NCI-H187 treated with DMSO at 0.1 percent for 48 hours (cell line): ENCODE results near the gene CH25H.
"Not testable (repeated sequence)": the region's sequence is repeated elsewhere in the genome, so short reads cannot be mapped to it uniquely, and the experiment has no call there.

Experiments
- DNase-seq: peaks from one replicate; lab custom pipeline; 2025; lab: John Stamatoyannopoulos, UW

The CH25H gene

DNA sequence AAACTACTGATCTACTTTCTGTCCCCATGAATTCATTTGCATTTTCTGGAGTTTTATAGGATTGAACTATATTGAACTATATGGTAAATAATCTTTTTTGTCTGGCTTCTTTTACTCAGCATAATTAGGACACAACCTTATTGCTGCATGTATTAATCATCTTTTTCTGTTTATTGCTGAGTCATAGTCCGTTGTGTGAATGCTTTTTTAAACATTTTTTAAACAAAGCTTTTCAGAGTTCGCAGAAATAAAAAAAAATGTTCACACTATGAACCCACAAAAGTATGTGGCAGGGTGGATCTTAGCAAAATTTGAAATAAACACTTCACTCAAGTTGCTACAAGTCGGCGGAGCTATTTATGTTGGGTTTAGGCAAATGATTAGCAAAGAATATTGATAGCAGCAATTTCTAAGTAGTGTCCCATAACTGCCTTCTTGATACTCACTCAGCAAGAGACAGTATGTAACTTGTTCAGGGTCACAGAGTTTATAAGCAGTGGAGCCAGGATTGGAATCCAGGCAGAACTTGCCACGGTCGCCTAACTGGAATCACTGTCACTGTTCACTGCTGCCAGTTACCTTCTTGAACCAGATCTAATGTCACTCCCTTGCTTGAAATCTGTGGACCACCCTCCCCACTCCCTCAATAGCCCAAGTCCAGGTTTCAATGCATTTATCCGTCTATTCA lies 5.6 kb downstream of the CH25H start:
- DNase-seq = no peak

- DNase-seq = no peak
Observed at GRCh38 chr10:89197473-89197872, 9.6 kb downstream of the CH25H start.

DNA sequence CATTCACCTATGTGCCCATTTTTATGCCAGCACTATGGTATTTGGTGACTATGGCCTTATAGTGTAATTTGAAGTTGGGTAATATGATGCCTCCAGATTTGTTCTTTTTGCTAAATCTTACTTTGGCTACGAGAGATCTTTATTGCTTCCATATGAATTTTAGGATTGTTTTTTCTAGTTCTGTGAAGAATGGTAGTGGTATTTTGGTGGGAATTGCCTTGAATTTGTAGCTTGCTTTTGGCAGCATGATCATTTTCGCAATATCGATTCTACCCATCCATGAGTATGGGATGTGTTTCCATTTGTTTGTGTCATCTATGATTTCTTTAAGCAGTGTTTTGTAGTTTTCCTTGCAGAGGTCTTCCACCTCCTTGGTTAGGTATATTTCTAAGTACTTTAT lies 15.8 kb downstream of the CH25H start:
- DNase-seq = not testable (repeated sequence)

DNA sequence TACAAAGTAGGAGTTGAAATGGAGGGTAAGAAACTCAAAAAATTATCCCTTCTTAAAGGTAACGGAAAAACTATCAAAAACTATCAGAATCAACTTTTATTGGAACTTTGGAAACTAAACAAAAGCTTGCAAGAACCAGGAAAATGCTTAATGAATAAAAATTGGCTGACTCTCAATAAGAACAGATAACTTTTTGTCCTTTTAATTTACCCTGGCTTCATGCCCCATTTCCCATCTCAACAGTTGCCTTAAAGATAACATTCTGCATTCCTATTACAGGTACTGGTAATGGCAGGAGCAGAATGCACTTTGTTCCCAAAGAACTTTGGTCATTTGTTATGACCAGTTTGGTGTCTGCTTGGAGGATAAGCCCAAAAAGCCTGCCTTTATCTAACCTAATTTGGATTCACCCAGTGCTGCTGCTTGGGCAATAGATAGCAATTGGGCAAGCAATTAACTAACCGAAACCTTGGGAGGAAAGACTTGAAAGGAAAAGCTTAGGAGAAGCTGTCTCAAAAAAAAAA lies 17.8 kb downstream of the CH25H start:
- no peak for DNase-seq

GRCh38 chr10:89185658-89186057 lies 21.5 kb downstream of the CH25H start:
- DNase-seq = no peak

DNA sequence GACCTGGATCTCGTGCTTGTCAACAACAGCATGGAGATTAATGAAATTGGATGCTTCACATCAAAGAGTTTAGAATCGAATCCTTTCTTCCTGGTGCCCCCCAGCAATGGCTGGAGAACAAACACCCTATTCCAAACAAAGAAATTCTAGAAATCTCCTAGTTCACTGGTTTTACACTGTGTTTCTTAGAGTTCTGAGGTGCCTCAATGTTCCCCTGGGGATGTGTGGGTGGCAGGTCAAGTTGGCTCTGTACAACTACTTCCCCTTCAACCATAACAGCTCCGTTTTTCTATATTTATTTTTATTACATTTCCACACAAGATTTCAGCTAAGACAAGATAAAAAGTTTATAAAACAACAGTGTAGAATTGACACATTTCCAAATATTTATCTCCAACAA lies 22.5 kb downstream of the CH25H start:
- no peak for DNase-seq

DNA sequence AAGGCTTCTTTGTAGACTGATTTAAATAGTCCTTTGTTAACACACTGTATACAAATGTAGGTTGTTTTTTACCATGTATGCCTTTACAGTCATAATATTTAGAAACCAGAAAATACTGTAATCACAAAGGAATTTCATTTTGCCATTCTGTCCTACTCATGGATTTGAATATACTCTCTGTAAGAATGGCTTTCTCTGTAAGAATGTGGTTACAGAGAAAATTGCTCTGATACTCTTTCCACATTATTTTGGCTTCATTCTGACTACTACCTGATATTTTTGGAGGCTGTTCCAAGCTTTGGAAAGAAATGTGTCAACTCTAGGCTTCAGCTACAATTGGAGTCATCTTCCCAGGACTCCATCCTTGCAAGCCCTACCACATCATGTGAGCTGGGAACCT lies 23.5 kb downstream of the CH25H start:
- no peak for DNase-seq

- no peak for DNase-seq
Observed at GRCh38 chr10:89182894-89183293, 24.2 kb downstream of the CH25H start.

DNA sequence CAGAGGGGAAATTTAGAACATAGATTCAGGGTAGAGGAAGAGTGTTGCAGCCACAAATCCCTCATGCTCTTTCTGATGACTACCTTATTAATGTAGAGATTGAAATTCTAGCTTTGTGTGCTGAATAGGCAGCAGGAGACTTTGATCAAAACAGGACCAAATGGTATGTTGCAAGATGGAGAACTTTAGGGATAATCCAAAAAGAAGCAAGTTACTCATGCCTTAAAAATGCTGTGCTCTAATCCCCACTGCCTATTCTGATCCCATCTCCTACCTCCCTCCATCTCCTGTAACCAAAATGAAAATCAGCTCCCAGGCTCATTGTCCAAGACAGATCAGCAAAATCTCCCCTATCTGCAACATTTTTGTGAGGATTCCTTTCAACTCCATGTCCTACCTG lies 31.3 kb downstream of the CH25H start:
- DNase-seq = no peak

DNA sequence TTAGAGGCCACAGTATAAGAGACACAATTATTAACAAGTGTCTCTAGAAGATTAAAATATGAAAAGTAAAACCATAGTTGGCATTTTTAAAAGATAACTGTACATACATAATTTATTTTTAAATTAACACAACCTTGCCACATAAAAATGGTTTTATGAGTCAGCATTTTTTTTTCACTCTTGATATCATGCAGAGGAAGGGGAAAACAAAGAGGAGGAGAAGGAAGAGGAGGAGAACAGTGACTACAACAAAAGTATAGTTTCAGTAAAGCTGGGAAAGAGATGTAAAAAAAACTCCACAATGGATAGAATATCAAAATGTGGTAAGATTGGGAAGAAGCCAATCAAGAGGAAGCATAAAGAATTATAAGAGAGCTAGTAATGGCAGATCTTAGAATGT lies 34.0 kb downstream of the CH25H start:
- no peak for DNase-seq

DNA sequence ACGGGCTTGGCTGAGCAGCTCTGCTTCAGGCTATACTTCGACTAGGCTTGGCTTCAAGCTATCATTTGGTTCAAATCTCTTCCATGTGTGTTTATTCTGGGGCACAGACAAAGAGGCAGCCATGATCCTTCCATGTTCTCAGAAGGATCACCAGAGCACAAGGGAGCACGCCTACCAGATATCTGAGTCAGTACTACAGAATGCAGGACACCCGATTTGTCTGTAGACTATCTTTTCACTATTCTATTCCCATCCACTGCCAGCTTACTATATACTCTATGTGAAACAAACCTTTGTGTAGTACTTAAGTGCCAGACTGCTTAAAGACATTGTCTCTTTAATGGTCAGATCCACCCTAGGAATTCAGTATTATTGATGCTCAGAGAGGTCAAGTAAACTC lies 35.1 kb downstream of the CH25H start:
- no peak for DNase-seq

GRCh38 chr10:89171263-89171872 lies 35.7 kb downstream of the CH25H start:
- no peak for DNase-seq

DNA sequence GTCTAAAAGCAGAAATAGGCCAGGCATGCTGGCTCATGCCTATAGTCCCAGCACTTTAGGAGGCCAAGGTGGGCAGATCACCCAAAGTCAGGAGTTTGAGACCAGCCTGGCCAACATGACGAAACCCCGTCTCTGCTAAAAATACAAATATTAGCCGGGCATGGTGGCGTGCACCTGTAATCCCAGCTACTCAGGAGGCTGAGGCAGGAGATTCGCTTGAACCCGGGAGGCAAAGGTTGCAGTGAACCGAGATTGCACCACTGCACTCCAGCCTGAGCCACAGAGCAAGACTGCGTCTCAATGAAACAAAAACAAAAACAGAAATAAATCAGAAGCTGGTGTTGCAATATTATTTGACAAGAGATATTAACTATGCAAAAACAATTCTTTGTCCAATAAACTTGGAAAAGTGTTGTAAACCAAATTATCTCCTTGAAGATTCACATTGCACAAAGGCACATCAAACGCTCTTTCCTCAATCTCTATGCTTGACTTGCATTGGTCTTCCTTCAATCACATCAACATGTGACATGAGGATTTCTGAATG lies 38.7 kb downstream of the CH25H start:
- not testable (repeated sequence) for DNase-seq

DNA sequence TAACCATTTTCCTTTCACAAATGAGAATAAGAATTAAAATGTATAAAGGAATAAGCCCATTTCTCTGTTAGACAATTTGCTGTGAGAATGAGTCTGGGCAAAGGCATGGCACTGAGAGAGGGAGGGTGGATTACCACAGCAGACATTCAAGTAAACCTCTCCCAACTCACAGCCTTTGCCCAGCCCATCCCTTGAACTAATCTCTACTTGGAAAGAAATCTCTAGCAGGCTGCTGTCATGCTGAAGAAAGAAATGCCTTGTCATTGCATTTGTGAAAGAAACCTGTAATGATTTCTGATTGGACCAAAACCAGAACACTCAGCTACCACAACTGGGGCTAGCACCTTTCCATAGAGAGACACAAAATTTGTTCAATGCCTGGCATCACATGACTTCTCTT lies 39.2 kb downstream of the CH25H start:
- no peak for DNase-seq

DNA sequence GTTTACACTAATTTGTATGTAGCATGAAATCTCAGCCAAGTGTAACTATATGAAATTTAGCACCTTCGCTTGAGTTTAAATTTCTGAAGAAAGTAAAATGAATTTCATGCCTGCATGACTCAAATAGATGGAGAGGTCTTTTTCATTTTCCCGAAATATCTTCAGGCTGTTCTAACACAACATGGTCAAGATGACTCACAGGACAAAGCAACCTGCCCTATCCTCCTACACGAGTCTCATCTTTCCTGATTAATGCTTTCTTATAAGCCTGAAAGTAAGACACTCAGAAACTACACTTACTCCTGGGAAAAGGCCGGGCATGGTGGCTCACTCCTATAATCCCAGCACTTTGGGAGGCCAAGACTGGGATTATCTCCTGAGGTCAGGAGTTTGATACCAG lies 41.2 kb downstream of the CH25H start:
- DNase-seq = no peak

DNA sequence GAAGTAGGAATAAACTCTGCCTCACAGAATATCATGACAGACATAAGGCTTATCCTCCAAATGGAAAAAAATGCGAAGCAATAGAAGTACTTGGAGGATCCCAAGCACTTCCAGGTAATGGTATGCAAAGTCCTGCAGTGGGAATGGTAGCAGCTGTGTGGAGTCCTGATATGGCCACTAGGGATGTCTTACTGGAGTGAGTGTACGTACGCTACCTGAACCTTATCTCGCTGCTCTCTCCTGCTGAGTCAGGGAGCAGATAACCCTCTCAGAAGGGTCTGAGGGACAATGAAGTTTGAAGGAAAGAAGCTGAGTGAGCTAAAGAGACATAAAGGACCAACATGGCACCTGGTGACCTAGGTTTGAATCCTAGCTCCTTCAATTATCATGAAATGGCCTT lies 42.2 kb downstream of the CH25H start:
- DNase-seq = no peak

- no peak for DNase-seq
Observed at GRCh38 chr10:89164080-89164479, 43.0 kb downstream of the CH25H start.

- DNase-seq = no peak
Observed at GRCh38 chr10:89163265-89163995, 43.7 kb downstream of the CH25H start.

GRCh38 chr10:89162596-89162995 lies 44.5 kb downstream of the CH25H start:
- DNase-seq = no peak

- no peak for DNase-seq
Observed at GRCh38 chr10:89160339-89160738, 46.8 kb downstream of the CH25H start.

- no peak for DNase-seq
Observed at GRCh38 chr10:89159761-89160160, 47.4 kb downstream of the CH25H start.

DNA sequence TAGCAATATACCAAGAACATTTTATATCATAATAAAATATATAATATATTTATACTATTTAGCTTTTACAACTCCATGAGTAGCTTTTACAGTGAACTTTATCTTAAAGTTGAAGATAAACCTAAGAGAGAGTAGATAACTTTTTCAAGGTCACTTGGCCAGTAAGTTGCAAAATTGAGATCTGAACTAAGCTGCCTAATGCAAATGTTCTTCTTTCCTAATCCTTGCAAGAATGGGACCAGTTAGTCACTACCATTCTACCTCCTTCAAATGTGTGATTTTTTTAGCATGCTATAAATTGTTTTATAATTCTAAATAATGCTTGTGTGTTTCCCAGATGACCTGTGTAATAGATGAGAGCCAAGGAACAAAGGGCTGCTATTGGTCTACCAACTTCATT lies 47.8 kb downstream of the CH25H start:
- DNase-seq = no peak

DNA sequence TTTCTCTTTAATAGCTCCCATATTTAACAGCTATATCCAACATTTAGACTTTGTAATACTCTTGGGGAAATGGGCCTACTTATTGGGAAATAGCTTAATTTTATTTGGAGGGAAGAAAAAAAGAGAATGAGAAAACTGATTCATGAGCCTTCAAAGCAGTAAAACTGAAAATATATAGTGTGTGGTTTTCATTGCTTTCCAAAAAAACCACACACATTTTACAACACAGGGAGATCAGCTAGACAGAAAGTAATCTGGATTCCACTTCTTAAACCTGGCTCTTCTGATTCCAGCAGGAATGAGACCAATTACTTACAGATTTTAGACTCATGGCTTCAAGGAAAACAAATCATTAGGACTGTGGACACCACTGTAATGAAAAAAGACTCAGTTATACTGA lies 48.7 kb downstream of the CH25H start:
- no peak for DNase-seq
